HL-60 (cell line): ENCODE data around the gene CD36.

Experiments used
- POLR2AphosphoS5 ChIP-seq: IDR thresholded peaks from 2 replicates; pipeline ENCODE4 v1.6.1; 2012; ENCODE audit warnings: low read depth
- TF ChIP-seq, protein P1 (sequence below): IDR thresholded peaks from 2 replicates; pipeline ENCODE4 v1.6.1; 2012; ENCODE audit warnings: low read depth; ENCODE audit not compliant: insufficient replicate concordance
- TF ChIP-seq, protein P2 (sequence below): IDR thresholded peaks from one replicate; pipeline ENCODE4 v1.5.1; 2011; ENCODE audit warnings: low read length, control low read depth, inconsistent platforms; ENCODE audit not compliant: insufficient read depth

DNA sequence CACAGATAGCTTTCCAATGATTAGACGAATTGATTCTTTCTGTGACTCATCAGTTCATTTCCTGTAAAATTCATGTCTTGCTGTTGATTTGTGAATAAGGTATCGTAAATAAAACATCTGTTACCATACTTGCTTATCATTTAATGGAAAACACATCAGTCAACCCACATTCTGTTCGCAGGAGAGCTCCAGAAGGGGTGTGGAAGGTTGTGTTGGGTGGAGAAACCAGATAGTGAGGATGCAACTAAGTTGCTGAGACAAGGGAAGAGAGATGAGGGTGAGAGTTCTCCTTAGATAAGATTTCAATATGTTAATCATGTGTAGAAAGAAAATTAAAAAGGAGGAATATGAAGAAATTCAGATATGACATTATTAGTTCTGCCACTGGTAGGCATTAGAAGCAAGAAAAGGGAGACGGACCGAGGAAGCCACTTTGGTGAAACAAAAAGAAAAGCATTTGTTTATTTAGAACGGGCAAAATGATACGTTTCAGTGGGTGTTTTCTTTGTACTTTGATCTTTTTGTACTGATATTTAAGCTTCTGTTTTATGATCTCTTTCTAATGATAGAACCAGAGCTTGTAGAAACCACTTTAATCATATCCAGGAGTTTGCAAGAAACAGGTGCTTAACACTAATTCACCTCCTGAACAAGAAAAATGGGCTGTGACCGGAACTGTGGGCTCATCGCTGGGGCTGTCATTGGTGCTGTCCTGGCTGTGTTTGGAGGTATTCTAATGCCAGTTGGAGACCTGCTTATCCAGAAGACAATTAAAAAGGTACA is 7.8 kb downstream of the CD36 start:
- TF ChIP-seq, protein P1, sequence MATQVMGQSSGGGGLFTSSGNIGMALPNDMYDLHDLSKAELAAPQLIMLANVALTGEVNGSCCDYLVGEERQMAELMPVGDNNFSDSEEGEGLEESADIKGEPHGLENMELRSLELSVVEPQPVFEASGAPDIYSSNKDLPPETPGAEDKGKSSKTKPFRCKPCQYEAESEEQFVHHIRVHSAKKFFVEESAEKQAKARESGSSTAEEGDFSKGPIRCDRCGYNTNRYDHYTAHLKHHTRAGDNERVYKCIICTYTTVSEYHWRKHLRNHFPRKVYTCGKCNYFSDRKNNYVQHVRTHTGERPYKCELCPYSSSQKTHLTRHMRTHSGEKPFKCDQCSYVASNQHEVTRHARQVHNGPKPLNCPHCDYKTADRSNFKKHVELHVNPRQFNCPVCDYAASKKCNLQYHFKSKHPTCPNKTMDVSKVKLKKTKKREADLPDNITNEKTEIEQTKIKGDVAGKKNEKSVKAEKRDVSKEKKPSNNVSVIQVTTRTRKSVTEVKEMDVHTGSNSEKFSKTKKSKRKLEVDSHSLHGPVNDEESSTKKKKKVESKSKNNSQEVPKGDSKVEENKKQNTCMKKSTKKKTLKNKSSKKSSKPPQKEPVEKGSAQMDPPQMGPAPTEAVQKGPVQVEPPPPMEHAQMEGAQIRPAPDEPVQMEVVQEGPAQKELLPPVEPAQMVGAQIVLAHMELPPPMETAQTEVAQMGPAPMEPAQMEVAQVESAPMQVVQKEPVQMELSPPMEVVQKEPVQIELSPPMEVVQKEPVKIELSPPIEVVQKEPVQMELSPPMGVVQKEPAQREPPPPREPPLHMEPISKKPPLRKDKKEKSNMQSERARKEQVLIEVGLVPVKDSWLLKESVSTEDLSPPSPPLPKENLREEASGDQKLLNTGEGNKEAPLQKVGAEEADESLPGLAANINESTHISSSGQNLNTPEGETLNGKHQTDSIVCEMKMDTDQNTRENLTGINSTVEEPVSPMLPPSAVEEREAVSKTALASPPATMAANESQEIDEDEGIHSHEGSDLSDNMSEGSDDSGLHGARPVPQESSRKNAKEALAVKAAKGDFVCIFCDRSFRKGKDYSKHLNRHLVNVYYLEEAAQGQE: no peak
- TF ChIP-seq, protein P2, sequence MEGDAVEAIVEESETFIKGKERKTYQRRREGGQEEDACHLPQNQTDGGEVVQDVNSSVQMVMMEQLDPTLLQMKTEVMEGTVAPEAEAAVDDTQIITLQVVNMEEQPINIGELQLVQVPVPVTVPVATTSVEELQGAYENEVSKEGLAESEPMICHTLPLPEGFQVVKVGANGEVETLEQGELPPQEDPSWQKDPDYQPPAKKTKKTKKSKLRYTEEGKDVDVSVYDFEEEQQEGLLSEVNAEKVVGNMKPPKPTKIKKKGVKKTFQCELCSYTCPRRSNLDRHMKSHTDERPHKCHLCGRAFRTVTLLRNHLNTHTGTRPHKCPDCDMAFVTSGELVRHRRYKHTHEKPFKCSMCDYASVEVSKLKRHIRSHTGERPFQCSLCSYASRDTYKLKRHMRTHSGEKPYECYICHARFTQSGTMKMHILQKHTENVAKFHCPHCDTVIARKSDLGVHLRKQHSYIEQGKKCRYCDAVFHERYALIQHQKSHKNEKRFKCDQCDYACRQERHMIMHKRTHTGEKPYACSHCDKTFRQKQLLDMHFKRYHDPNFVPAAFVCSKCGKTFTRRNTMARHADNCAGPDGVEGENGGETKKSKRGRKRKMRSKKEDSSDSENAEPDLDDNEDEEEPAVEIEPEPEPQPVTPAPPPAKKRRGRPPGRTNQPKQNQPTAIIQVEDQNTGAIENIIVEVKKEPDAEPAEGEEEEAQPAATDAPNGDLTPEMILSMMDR: no peak
- no peak for TF ChIP-seq POLR2AphosphoS5
